HUES6 (cell line): Measurements from ENCODE around the gene TRIP11.
"Not testable (repeated sequence)": the region's sequence is repeated elsewhere in the genome, so short reads cannot be mapped to it uniquely, and the experiment has no call there.

Source experiments
- H3K27ac ChIP-seq: 2 replicates; pipeline ENCODE4 v1.7.0; 2013; ENCODE audit warnings: low read depth, mild to moderate bottlenecking, low read length, inconsistent platforms
- H3K27me3 ChIP-seq: 2 replicates; pipeline ENCODE4 v1.6.1; 2013; ENCODE audit warnings: low read length; ENCODE audit not compliant: control insufficient read depth, insufficient read depth
- H3K36me3 ChIP-seq: 2 replicates; pipeline ENCODE4 v1.6.1; 2013; ENCODE audit warnings: low read length; ENCODE audit not compliant: control insufficient read depth, insufficient read depth
- H3K4me1 ChIP-seq: 2 replicates; pipeline ENCODE4 v1.6.1; 2013; ENCODE audit warnings: low read length; ENCODE audit not compliant: control insufficient read depth, insufficient read depth
- H3K4me3 ChIP-seq: 2 replicates; pipeline ENCODE4 v1.5.1; 2013; ENCODE audit warnings: low read depth, low read length
- H3K9ac ChIP-seq: one replicate; pipeline ENCODE4 v1.6.1; 2013; ENCODE audit warnings: mild to moderate bottlenecking, low read length
- H3K9me3 ChIP-seq: 2 replicates; pipeline ENCODE4 v1.6.1; 2013; ENCODE audit warnings: low read depth, low read length; ENCODE audit not compliant: control insufficient read depth, insufficient read depth

The TRIP11 gene

GRCh38 chr14:92039719-92040430 is at the start of gene TRIP11:
Gene TRIP11, minus strand, starts transcription at chr14:92040059. Its CDS starts 374 bp downstream, at chr14:92039685.
- Histone ChIP-seq H3K9ac (peak within 1 kb of the TSS; percentile 97), H3K27me3 (no peaks in the 10 kb centered on the region), H3K4me1 (peaks cover 14% of the 10 kb centered on the region), H3K27ac (peak within 1 kb of the TSS; percentile 94), H3K4me3 (peak within 1 kb of the TSS; percentile 87), H3K36me3 (no peaks in the 10 kb centered on the region), H3K9me3 (no peaks in the 10 kb centered on the region)

- H3K9me3 ChIP-seq = no peaks in the 10 kb centered on the region
- H3K36me3 ChIP-seq = peaks cover 66% of the 10 kb centered on the region
- no peaks in the 10 kb centered on the region for H3K27me3 ChIP-seq
- H3K4me3 ChIP-seq = no peak overlapping the region
- no peaks in the 10 kb centered on the region for H3K4me1 ChIP-seq
- no peak overlapping the region for H3K27ac ChIP-seq
- H3K9ac ChIP-seq = no peak overlapping the region
These were observed 48.6 kb upstream of the TRIP11 start for GRCh38 chr14:92088494-92088893.

GRCh38 chr14:92074555-92074954 is 34.7 kb upstream of the TRIP11 start:
- H3K4me3 ChIP-seq = no peak overlapping the region
- no peak overlapping the region for H3K9ac ChIP-seq
- H3K27ac ChIP-seq = no peak overlapping the region
- no peaks in the 10 kb centered on the region for H3K4me1 ChIP-seq
- no peaks in the 10 kb centered on the region for H3K9me3 ChIP-seq
- peaks cover 57% of the 10 kb centered on the region for H3K36me3 ChIP-seq
- no peaks in the 10 kb centered on the region for H3K27me3 ChIP-seq

GRCh38 chr14:92058006-92058917 is 18.4 kb upstream of the TRIP11 start:
- no peaks in the 10 kb centered on the region for H3K9me3 ChIP-seq
- no peaks in the 10 kb centered on the region for H3K4me1 ChIP-seq
- no peak overlapping the region for H3K4me3 ChIP-seq
- H3K27ac ChIP-seq = no peak overlapping the region
- no peaks in the 10 kb centered on the region for H3K27me3 ChIP-seq
- H3K36me3 ChIP-seq = peaks cover under 1% of the 10 kb centered on the region; the same call in 1 of the 2 replicates
- H3K9ac ChIP-seq = no peak overlapping the region

- no peak overlapping the region for H3K27ac ChIP-seq
- 0 out of 2 replicates have a peak, but pooled peaks cover 7% of the 10 kb centered on the region for H3K9me3 ChIP-seq
- H3K27me3 ChIP-seq = no peaks in the 10 kb centered on the region
- H3K36me3 ChIP-seq = peaks cover 3% of the 10 kb centered on the region
- no peak overlapping the region for H3K9ac ChIP-seq
- H3K4me3 ChIP-seq = no peak overlapping the region
- H3K4me1 ChIP-seq = 0 out of 2 replicates have a peak, but pooled peaks cover 4% of the 10 kb centered on the region
These were observed 9.9 kb upstream of the TRIP11 start for GRCh38 chr14:92049781-92050180.

GRCh38 chr14:92049221-92049620 is 9.4 kb upstream of the TRIP11 start:
- H3K4me1 ChIP-seq, H3K27ac ChIP-seq, H3K9ac ChIP-seq, H3K4me3 ChIP-seq, H3K27me3 ChIP-seq, H3K36me3 ChIP-seq, H3K9me3 ChIP-seq: not testable (repeated sequence)

- not testable (repeated sequence) for H3K4me3 ChIP-seq, H3K9me3 ChIP-seq, H3K27ac ChIP-seq, H3K27me3 ChIP-seq, H3K36me3 ChIP-seq, H3K4me1 ChIP-seq, H3K9ac ChIP-seq
These were observed 6.0 kb upstream of the TRIP11 start for GRCh38 chr14:92045904-92046303.

GRCh38 chr14:92041766-92042165 is 1.9 kb upstream of the TRIP11 start:
- H3K4me1 ChIP-seq = peaks cover 14% of the 10 kb centered on the region
- not testable (repeated sequence) for H3K9me3 ChIP-seq, H3K27ac ChIP-seq, H3K36me3 ChIP-seq, H3K4me3 ChIP-seq, H3K9ac ChIP-seq, H3K27me3 ChIP-seq

GRCh38 chr14:92041203-92041602 is 1.3 kb upstream of the TRIP11 start:
- 0 out of 2 replicates have a peak, but pooled peaks cover 6% of the 10 kb centered on the region for H3K9me3 ChIP-seq
- no peaks in the 10 kb centered on the region for H3K27me3 ChIP-seq
- no peaks in the 10 kb centered on the region; the same call in 1 of the 2 replicates for H3K36me3 ChIP-seq
- H3K4me1 ChIP-seq = peaks cover 14% of the 10 kb centered on the region
- peak overlapping the region; percentile 87 for H3K4me3 ChIP-seq
- H3K27ac ChIP-seq = peak overlapping the region; percentile 94; the same call in 1 of the 2 replicates
- H3K9ac ChIP-seq = peak overlapping the region; percentile 26

- peak overlapping the region; percentile 97 for H3K9ac ChIP-seq
- H3K9me3 ChIP-seq = no peaks in the 10 kb centered on the region
- H3K36me3 ChIP-seq = no peaks in the 10 kb centered on the region
- peak overlapping the region; percentile 94; the same call in 1 of the 2 replicates for H3K27ac ChIP-seq
- peak overlapping the region; percentile 87 for H3K4me3 ChIP-seq
- H3K4me1 ChIP-seq = peaks cover 14% of the 10 kb centered on the region
- no peaks in the 10 kb centered on the region for H3K27me3 ChIP-seq
These were observed 682 bp upstream of the TRIP11 start for GRCh38 chr14:92040431-92041051.
